Measurements from ENCODE around the gene ANKRD13C.
"Not testable (repeated sequence)": the region's sequence is repeated elsewhere in the genome, so short reads cannot be mapped to it uniquely, and the experiment has no call there.

ANKRD13C gene

GRCh38 chr1:70358921-70359564, 4.5 kb upstream of the ANKRD13C start:
- no peak for DNase-seq (ENCODE audit: low spot score)

- no peak for DNase-seq (ENCODE audit: low spot score)
Measured at GRCh38 chr1:70355920-70356319, 1.4 kb upstream of the ANKRD13C start.

- DNase-seq (ENCODE audit: low spot score): no peak
Measured at GRCh38 chr1:70355111-70355407, 537 bp upstream of the ANKRD13C start.

- DNase-seq (ENCODE audit: low spot score): peak; percentile 18
Measured at GRCh38 chr1:70353601-70354331, 756 bp downstream of the ANKRD13C start.

GRCh38 chr1:70353044-70353443, 1.5 kb downstream of the ANKRD13C start:
- no peak for DNase-seq (ENCODE audit: low spot score)

GRCh38 chr1:70349799-70350198, 4.7 kb downstream of the ANKRD13C start:
- DNase-seq (ENCODE audit: low spot score): not testable (repeated sequence)

- DNase-seq (ENCODE audit: low spot score): no peak
Measured at GRCh38 chr1:70348399-70349165, 5.9 kb downstream of the ANKRD13C start.

- not testable (repeated sequence) for DNase-seq (ENCODE audit: low spot score)
Measured at GRCh38 chr1:70339644-70340043, 14.9 kb downstream of the ANKRD13C start.

GRCh38 chr1:70336050-70336449, 18.5 kb downstream of the ANKRD13C start:
- no peak for DNase-seq (ENCODE audit: low spot score)

GRCh38 chr1:70334436-70334835, 20.1 kb downstream of the ANKRD13C start:
- DNase-seq (ENCODE audit: low spot score): no peak

GRCh38 chr1:70333245-70333644, 21.3 kb downstream of the ANKRD13C start:
- no peak for DNase-seq (ENCODE audit: low spot score)

GRCh38 chr1:70331962-70332361, 22.6 kb downstream of the ANKRD13C start:
- DNase-seq (ENCODE audit: low spot score): no peak

GRCh38 chr1:70327306-70328076, 27.0 kb downstream of the ANKRD13C start:
- DNase-seq (ENCODE audit: low spot score): no peak

GRCh38 chr1:70324683-70325082, 29.8 kb downstream of the ANKRD13C start:
- DNase-seq (ENCODE audit: low spot score): no peak

GRCh38 chr1:70319750-70320149, 34.8 kb downstream of the ANKRD13C start:
- no peak for DNase-seq (ENCODE audit: low spot score)

- DNase-seq (ENCODE audit: low spot score): no peak
Measured at GRCh38 chr1:70318191-70318590, 36.3 kb downstream of the ANKRD13C start.

- no peak for DNase-seq (ENCODE audit: low spot score)
Measured at GRCh38 chr1:70317087-70317486, 37.4 kb downstream of the ANKRD13C start.

- no peak for DNase-seq (ENCODE audit: low spot score)
Measured at GRCh38 chr1:70315782-70316181, 38.7 kb downstream of the ANKRD13C start.

- DNase-seq (ENCODE audit: low spot score): peak; percentile 2
Measured at GRCh38 chr1:70314706-70315304, 39.7 kb downstream of the ANKRD13C start.

- DNase-seq (ENCODE audit: low spot score): no peak
Measured at GRCh38 chr1:70311369-70311768, 43.2 kb downstream of the ANKRD13C start.

- DNase-seq (ENCODE audit: low spot score): no peak
Measured at GRCh38 chr1:70299472-70299871, 55.0 kb downstream of the ANKRD13C start.

GRCh38 chr1:70295749-70296148, 58.8 kb downstream of the ANKRD13C start:
- DNase-seq (ENCODE audit: low spot score): no peak
